PC-3 (cell line): ENCODE data around the gene PRMT3. TPM values are rescaled to one million over a fixed set of nuclear protein-coding genes. Genes with fewer than 3 reads are reported as not detected.

Source experiments
- ATAC-seq: fragments of 200-7000 bp; cut with Tn5 transposase; 2 replicates; pipeline ENCODE4 v1.9.1; 2020; ENCODE audit warnings: mild to moderate bottlenecking, moderate library complexity
- BruUV-seq: library from RNA; stranded (reverse); fragments of 400-500 nt; replicated peaks from 2 replicates; lab custom pipeline; 2021; lab: Mats Ljungman, UMichigan
- CTCF ChIA-PET: fragments of 300-600 bp; sonication (Branson Sonifier 250); formaldehyde crosslinking; loops from one replicate; lab custom pipeline; 2022; ENCODE audit warnings: antibody characterized with exemption; lab: Charles Lee
- POLR2A ChIA-PET: fragments of 300-600 bp; sonication (Branson Sonifier 250); formaldehyde crosslinking; loops from one replicate; lab custom pipeline; 2022; ENCODE audit warnings: antibody characterized with exemption; ENCODE audit not compliant: unreplicated experiment; lab: Charles Lee
- DNase-seq: peaks from one replicate; pipeline ENCODE4 v3.0.0-alpha.2; 2015
- H2AFZ ChIP-seq: fragments of 300-600 bp; sonication (generic); 2 replicates; pipeline ENCODE4 v1.6.0; 2016; ENCODE audit warnings: antibody characterized with exemption, low read length
- H3F3A ChIP-seq: fragments of 300-600 bp; sonication (generic); one replicate; pipeline ENCODE4 v1.6.0; 2017; ENCODE audit warnings: antibody characterized with exemption, low read length, control low read depth, mild to moderate bottlenecking; ENCODE audit not compliant: unreplicated experiment
- H3K27ac ChIP-seq: fragments of 300-600 bp; sonication (generic); 2 replicates; pipeline ENCODE4 v1.5.1; 2016; ENCODE audit warnings: mild to moderate bottlenecking, low read length
- H3K27me3 ChIP-seq: fragments of 300-600 bp; sonication (generic); 2 replicates; pipeline ENCODE4 v1.6.1; 2016; ENCODE audit warnings: low read length, mixed read lengths
- H3K36me3 ChIP-seq: fragments of 300-600 bp; sonication (generic); 2 replicates; pipeline ENCODE4 v1.6.1; 2016; ENCODE audit warnings: low read depth, mixed run types, low read length, mixed read lengths
- H3K4me1 ChIP-seq: fragments of 300-600 bp; sonication (generic); 2 replicates; pipeline ENCODE4 v1.5.1; 2016; ENCODE audit warnings: low read length; ENCODE audit not compliant: insufficient read depth
- H3K4me2 ChIP-seq: fragments of 300-600 bp; sonication (generic); 2 replicates; pipeline ENCODE4 v1.6.0; 2016; ENCODE audit warnings: low read length
- H3K4me3 ChIP-seq: fragments of 300-600 bp; sonication (generic); 2 replicates; pipeline ENCODE4 v1.5.1; 2016; ENCODE audit warnings: mild to moderate bottlenecking, low read length, mixed read lengths
- H3K79me2 ChIP-seq: fragments of 300-600 bp; sonication (generic); 2 replicates; pipeline ENCODE4 v1.6.1; 2017; ENCODE audit warnings: low read length, mixed read lengths
- H3K9ac ChIP-seq: fragments of 300-600 bp; sonication (generic); 2 replicates; pipeline ENCODE4 v1.6.0; 2016; ENCODE audit warnings: mild to moderate bottlenecking, low read length
- H3K9me2 ChIP-seq: fragments of 300-600 bp; sonication (generic); replicated peaks from 2 replicates; pipeline ENCODE4 v1.6.1; 2016; ENCODE audit warnings: mixed run types, low read length, mixed read lengths
- H3K9me3 ChIP-seq: fragments of 300-600 bp; sonication (generic); 2 replicates; pipeline ENCODE4 v1.6.1; 2016; ENCODE audit warnings: low read length, mixed read lengths
- H4K20me1 ChIP-seq: fragments of 300-600 bp; sonication (generic); 2 replicates; pipeline ENCODE4 v1.6.1; 2016; ENCODE audit warnings: low read length, mixed read lengths
- CTCF ChIP-seq: fragments of 300-600 bp; sonication (generic); conservative IDR thresholded peaks from 2 replicates; pipeline ENCODE4 v1.5.1; 2017; ENCODE audit warnings: antibody characterized with exemption, low read depth, mild to moderate bottlenecking, low read length
- EZH2 ChIP-seq: fragments of 300-600 bp; sonication (generic); IDR thresholded peaks from one replicate; pipeline ENCODE4 v1.6.1; 2017; ENCODE audit warnings: antibody characterized with exemption, mild to moderate bottlenecking, low read length; ENCODE audit not compliant: unreplicated experiment
- EZH2phosphoT487 ChIP-seq: fragments of 300-600 bp; sonication (generic); IDR thresholded peaks from 2 replicates; pipeline ENCODE4 v1.6.1; 2018; ENCODE audit warnings: mild to moderate bottlenecking, antibody characterized with exemption, low read length, borderline replicate concordance
- intact Hi-C: fragments of 100-400 bp; cut with micrococcal nuclease; formaldehyde crosslinking; loops from 2 replicates; pipeline ENCODE4 v1.9.0; 2023
- total RNA-seq: library from RNA; depleted of rRNA; stranded (reverse); fragments of >200 nt; gene quantifications from 2 replicates; pipeline ENCODE4 v1.2.3, GENCODE V29; 2014

Gene PRMT3
- total RNA-seq, 1 experiment from 2014 or later, result 43.7 TPM

GRCh38 chr11:20522536-20522935 lies 135.0 kb downstream of the PRMT3 start:
- H3K4me1 ChIP-seq, result no peaks in the 10 kb centered on the region
- no peaks in the 10 kb centered on the region for H3K36me3 ChIP-seq
- H3K9me3 ChIP-seq, result no peaks in the 10 kb centered on the region
- no peaks in the 10 kb centered on the region for H4K20me1 ChIP-seq
- intact Hi-C loops, result no loop called here
- no peak overlapping the region for H3K9ac ChIP-seq
- no peaks in the 10 kb centered on the region for H3F3A ChIP-seq
- H3K4me3 ChIP-seq, result no peak overlapping the region
- TF ChIP-seq EZH2phosphoT487 (no peak), EZH2 (no peak), CTCF (no peak)
- ATAC-seq (no peak), DNase-seq (no peak)
- BruUV-seq, result no TSS peak
- H3K27me3 ChIP-seq, result no peaks in the 10 kb centered on the region
- H3K9me2 ChIP-seq, result no peaks in the 10 kb centered on the region
- no peak overlapping the region for H3K4me2 ChIP-seq
- ChIA-PET POLR2A (interaction anchor here (0.7 kb wide), 1 partner anchor 44 kb away, joined by 5 read pairs; no protein-coding TSS in a partner anchor), CTCF (no interaction called here)
- no peak overlapping the region for H3K27ac ChIP-seq
- no peak overlapping the region for H2AFZ ChIP-seq
- H3K79me2 ChIP-seq, result no peaks in the 10 kb centered on the region

GRCh38 chr11:20529757-20530156 lies 142.2 kb downstream of the PRMT3 start:
- no peaks in the 10 kb centered on the region for H4K20me1 ChIP-seq
- ChIA-PET CTCF (no interaction called here), POLR2A (no interaction called here)
- H3F3A ChIP-seq, result no peaks in the 10 kb centered on the region
- no peaks in the 10 kb centered on the region for H3K4me1 ChIP-seq
- H3K9me3 ChIP-seq, result no peaks in the 10 kb centered on the region
- BruUV-seq, result no TSS peak
- H3K27me3 ChIP-seq, result no peaks in the 10 kb centered on the region
- H3K79me2 ChIP-seq, result no peaks in the 10 kb centered on the region
- H3K27ac ChIP-seq, result no peak overlapping the region
- H3K4me2 ChIP-seq, result no peak overlapping the region
- no peak overlapping the region for H3K4me3 ChIP-seq
- no peak for DNase-seq
- ATAC-seq, result no peak
- H3K9me2 ChIP-seq, result no peaks in the 10 kb centered on the region
- no peaks in the 10 kb centered on the region for H3K36me3 ChIP-seq
- intact Hi-C loops, result no loop called here
- H3K9ac ChIP-seq, result no peak overlapping the region
- no peak overlapping the region for H2AFZ ChIP-seq
- no peak for TF ChIP-seq EZH2phosphoT487
- no peak for TF ChIP-seq CTCF
- no peak for TF ChIP-seq EZH2

- Histone ChIP-seq H3K9me2 (no peaks in the 10 kb centered on the region), H3K27me3 (peaks cover 3% of the 10 kb centered on the region; the same call in 1 of the 2 replicates), H3K9ac (no peak overlapping the region), H2AFZ (no peak overlapping the region), H4K20me1 (no peaks in the 10 kb centered on the region), H3K27ac (no peak overlapping the region), H3F3A (no peaks in the 10 kb centered on the region), H3K36me3 (no peaks in the 10 kb centered on the region), H3K4me1 (no peaks in the 10 kb centered on the region), H3K4me2 (no peak overlapping the region), H3K4me3 (no peak overlapping the region), H3K79me2 (no peaks in the 10 kb centered on the region), H3K9me3 (no peaks in the 10 kb centered on the region)
- no peak for TF ChIP-seq CTCF
- TF ChIP-seq EZH2phosphoT487, result no peak
- TF ChIP-seq EZH2, result no peak
- ATAC-seq, result peak; percentile 70
- ChIA-PET CTCF (no interaction called here), POLR2A (no interaction called here)
- DNase-seq, result no peak
- intact Hi-C loops, result no loop called here
- BruUV-seq, result no TSS peak
Measured at GRCh38 chr11:20530942-20531703, 143.6 kb downstream of the PRMT3 start.
